ENCODE measurements around the gene TAS2R60.

- TF ChIP-seq EZH2phosphoT487 (IDR thresholded peaks at IDR 0.05; ENCODE audit: borderline replicate concordance, low read depth, low read length): no peak
- TF ChIP-seq CTCF (conservative IDR thresholded peaks at IDR 0.05; ENCODE audit: low read length): no peak
Observed at GRCh38 chr7:143454091-143454680, 10.9 kb downstream of the TAS2R60 start.

Data from OCI-LY7 (cell line).